ENCODE results near the gene ARHGAP31. TPM values are rescaled to one million over a fixed set of nuclear protein-coding genes. Genes with fewer than 3 reads are reported as not detected.
A peak's percentile ranks its signal among the peaks of the same experiment; 100 is the strongest.
"Not testable (repeated sequence)": the region's sequence is repeated elsewhere in the genome, so short reads cannot be mapped to it uniquely, and the experiment has no call there.

ARHGAP31 gene, protein sequence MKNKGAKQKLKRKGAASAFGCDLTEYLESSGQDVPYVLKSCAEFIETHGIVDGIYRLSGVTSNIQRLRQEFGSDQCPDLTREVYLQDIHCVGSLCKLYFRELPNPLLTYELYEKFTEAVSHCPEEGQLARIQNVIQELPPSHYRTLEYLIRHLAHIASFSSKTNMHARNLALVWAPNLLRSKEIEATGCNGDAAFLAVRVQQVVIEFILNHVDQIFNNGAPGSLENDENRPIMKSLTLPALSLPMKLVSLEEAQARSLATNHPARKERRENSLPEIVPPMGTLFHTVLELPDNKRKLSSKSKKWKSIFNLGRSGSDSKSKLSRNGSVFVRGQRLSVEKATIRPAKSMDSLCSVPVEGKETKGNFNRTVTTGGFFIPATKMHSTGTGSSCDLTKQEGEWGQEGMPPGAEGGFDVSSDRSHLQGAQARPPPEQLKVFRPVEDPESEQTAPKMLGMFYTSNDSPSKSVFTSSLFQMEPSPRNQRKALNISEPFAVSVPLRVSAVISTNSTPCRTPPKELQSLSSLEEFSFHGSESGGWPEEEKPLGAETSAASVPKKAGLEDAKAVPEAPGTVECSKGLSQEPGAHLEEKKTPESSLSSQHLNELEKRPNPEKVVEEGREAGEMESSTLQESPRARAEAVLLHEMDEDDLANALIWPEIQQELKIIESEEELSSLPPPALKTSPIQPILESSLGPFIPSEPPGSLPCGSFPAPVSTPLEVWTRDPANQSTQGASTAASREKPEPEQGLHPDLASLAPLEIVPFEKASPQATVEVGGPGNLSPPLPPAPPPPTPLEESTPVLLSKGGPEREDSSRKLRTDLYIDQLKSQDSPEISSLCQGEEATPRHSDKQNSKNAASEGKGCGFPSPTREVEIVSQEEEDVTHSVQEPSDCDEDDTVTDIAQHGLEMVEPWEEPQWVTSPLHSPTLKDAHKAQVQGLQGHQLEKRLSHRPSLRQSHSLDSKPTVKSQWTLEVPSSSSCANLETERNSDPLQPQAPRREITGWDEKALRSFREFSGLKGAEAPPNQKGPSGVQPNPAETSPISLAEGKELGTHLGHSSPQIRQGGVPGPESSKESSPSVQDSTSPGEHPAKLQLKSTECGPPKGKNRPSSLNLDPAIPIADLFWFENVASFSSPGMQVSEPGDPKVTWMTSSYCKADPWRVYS (N-terminal part only)
- polyA plus RNA-seq (2013, experiment 1 of 2; ENCODE audit: insufficient read length) = 25.6 TPM
- 26.7 TPM for polyA plus RNA-seq (2013, experiment 2 of 2; ENCODE audit: insufficient read length)

DNA sequence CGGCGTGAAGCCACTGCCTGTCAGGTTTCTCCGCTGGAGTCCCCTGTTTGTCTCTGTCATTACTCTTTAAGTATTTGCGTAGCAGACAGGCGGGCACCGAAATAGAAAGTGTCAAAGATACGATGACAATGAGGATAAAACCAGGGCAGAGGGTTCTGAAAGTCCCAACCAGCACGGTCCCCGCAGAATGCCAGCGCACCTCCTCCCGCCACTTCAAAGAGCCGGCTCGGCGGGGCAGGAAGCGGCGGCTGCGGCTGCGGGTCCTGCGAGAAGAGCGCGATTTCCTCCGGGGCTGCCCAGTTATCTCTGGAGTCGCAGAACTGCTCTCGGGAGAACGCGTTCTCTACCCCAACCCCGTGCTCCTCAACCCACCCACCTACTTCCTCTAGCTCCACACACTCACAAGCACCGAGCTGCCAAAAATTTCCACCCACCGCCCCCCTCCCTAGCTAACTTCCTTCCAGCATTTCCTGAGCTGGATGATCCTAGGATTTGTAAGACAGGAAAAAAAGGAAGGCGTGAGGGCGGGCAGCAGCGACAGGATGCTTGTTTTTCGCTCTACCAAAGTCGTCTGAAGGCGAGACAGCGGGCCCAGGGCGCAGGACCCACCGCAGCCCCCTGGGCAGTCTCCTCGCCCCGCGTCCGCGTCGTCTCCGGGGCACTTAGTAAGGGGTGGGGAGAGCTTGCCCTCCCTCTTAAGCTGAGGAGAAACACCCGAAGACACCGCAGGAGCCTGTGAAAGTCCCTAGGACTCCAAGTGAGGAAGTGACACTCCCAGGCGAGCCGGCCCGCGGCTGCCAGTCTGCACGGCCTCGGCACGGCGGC lies at the start of gene ARHGAP31:
Gene ARHGAP31, plus strand, starts transcription at position 513 of the 825 bp plus-strand sequence. CDS start 522 bp downstream, outside the sequence.
- peak; percentile 83 for DNase-seq

GRCh38 chr3:119245778-119246177 lies 48.4 kb upstream of the ARHGAP31 start:
- no peak for DNase-seq

DNA sequence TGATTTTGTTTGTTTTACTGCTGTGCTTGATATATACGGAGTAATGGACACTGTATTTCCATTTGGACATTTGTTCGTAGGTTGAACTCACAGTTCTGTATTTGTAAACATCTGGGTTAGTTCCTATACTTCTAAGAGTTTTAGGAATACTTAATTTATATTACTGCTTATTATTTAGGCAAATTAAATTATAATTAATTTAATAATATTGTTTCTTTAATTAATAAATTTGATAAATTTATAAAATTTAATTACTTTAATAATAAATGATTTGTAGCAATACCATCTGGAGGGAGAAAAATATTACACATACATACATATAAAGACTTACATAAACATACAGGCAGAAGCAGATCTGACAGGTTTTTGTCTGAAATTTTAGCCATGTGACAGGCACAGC lies 39.0 kb upstream of the ARHGAP31 start:
- no peak for DNase-seq

- no peak for DNase-seq
These were observed 37.1 kb upstream of the ARHGAP31 start for GRCh38 chr3:119257111-119257510.

DNA sequence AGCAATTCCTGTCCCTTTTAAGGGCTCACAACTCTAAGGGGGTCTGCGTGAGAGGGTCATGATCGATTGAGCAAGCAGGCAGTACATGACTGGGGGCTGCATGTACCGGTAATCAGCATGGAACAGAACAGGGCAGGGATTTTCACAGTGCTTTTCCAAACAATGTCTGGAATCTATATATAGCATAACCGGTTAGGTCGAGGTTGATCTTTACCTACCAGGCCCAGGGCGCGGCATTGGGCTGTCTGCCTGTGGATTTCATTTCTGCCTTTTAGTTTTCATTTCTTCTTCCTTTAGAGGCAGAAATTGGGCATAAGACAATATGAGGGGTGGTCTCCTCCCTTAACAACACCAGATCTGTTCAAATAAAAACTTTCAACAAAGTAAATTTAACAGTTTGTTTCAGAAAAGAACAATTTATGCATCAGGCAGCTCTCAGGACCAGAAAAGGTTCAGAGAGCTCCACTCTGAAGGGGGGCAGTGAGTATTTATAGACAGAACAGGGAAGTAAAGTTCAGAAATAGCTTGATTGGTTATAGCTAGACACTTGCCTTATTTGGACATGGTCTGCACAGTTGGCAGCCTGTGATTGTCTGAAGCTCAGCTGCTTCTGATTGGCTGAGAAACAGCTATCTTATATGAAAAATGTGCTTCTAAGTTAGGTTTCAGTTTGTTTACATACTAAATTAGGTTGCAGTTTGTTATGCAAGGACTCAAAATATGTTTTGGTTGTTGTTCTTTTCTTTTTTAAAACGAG lies 36.4 kb upstream of the ARHGAP31 start:
- peak; percentile 52 for DNase-seq

DNA sequence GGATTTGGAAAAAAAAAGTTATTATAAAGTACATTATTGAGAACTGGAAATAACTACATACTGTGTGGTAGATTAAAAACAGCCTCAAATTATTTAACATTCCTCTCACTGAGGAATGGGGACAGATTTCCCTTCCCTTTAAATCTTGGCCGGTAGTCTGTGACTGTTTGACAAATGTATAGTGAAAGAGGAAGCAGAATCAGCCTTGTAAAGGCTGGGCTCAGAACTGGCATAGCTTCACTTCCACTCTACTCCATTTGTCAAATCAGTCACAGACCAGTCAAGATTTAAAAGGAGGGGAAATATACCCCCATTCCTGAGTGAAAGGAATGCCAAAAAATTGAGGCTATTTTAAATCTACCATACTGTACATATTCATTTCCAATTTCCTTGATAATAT lies 35.3 kb upstream of the ARHGAP31 start:
- no peak for DNase-seq

DNA sequence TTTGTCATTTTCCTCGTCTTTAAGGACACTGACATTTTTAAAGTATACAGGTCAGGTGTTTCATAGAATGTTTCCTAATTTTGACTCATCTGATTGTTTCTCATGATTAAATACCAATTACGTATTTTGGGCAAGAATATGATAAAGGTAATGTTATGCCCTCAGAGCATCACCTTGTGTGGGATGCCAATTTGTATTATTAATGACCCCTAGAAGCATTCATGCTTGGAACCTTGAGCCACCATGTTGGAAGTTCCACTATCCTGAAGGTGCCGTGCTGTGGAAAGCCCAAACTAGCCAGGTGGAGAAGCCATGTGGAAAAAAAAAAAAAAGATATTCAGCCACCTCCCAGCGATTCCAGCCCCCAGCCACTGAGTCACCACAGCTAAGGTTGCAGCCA lies 34.4 kb upstream of the ARHGAP31 start:
- DNase-seq = no peak

DNA sequence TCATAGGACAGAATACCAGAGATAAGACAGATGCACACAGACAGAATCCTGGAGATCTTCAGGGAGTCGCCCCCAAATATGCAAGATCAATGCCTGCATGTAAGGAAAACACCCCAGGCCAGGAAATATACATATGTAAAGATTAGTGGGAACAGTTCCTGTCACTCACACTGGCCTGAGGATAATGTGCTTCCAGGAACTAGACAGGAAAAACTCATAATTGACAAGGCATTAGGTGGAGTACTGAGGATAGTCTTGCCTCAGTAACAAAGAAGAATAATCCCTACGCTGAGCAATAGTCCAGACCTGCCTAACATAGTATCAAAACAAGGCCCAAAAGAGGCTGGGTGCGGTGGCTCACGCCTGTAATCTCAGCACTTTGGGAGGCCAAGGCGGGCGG lies 33.1 kb upstream of the ARHGAP31 start:
- DNase-seq = no peak

DNA sequence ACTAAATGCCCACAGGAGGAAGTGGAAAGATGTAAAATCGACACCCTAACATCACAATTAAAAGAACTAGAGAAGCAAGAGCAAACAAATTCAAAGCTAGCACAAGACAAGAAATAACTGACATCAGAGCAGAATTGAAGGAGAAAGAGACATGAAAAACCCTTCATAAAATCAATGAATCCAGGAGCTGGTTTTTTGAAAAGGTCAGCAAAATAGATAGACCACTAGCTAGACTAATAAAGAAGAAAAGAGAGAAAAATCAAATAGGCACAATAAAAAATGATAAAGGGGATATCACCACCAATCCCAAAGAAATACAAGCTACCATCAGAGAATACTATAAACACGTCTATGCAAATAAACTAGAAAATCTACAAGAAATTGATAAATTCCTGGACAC lies 24.0 kb upstream of the ARHGAP31 start:
- not testable (repeated sequence) for DNase-seq

- DNase-seq = no peak
These were observed 17.5 kb upstream of the ARHGAP31 start for GRCh38 chr3:119276680-119277079.

DNA sequence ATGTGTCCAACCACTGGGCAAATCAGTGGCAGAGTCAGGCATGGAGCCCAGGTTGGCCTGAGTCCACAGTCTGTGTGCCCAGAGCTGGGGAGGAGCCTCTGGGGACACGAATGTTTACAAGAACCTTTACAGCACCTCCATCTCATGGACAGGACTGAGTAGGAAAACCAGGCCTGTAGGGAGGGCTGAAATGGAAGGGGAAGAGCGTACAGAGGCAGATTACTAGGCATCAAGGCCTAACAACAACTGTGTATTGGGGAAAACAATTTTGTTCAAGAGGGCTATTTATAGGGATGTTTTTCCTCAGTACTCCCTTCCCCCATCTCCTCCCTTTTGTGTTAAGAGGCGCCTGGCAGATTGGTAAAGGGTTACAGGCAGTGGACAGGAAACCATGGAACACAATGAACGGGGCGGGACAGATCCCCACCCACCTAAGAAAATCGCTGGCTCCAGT lies 15.1 kb upstream of the ARHGAP31 start:
- DNase-seq = no peak

DNA sequence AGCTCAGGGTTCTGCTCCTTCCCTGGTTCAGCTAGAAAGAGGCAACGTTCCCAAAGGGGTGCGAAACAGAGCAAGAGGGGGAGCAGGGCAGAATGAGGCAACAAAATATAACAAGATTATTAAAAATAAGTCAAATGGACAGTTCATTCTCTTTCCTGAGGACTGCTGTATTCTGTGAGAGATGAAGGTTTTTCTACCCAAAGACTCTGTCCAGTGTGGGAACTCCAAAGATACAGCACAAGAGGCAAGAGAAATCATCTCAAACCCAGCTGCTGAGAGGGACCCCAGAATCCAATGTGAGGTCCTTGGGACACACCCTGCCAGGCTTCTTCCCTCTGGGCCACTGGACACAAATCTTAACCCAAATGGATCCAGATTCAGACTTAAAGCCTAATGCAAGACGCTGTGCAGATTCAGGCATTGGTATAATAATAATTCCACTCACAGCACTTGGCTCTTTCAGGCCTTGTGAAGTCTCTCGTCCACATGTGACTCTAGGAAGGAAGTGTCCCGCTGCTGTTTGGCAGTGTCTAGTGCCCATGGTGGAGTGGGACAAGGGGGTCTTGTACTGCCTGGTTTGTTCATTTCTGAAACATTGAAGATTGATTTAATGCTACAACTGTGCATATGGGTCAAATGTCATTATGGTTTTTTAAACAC lies 14.5 kb upstream of the ARHGAP31 start:
- DNase-seq = no peak

DNA sequence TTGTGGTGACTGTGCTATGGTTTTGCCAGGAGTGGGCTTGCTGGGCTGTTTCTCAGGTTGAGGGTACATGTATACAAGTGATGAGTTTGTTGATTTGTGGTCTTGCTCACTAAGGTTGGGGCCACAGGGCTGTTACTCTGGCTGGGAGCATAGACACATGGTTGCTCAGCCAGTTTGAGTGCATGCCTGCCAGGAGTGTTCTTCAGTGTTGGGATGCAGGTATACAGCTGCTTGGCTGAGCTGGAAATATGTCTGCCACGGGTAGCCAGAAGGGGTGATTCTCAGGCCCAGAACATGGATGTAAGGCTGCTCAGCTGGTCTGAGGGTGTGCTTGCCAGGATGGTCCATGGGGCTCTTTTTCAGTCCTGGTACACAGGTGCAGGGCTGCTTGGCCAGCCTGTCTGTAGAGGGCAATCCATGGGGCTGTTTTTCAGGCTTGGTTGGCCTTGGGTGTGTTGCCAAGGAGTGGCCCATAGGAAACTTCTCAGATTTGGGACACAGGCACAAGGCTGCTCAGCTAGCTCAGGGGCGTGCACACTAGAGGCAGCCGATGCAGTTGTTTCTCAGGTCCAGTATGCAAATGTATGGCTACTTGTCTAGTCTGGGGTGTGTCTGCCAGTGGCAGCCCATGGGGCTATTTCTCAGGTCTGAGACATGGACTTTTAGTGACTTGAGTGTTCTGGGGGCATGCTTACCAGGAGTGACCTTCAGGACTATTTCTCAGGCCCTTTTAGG lies 5.3 kb upstream of the ARHGAP31 start:
- DNase-seq = no peak

DNA sequence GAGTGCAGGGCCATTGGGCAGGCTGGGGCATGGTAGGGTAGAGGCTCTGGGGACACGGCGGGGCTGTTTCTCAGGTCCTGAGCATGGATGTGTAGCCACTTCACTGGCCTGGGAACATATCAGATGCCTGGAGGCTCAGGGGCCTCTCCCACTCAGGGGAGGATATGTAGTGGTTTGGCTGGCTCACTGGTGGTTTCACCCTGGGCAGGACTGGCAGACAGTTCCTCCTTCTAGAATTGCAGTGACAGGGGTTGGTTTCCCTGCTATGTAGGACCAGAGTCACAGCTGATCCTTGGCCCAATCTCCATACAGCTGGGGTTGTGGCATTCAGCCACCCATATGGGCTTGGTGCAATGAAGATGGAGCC lies 4.8 kb upstream of the ARHGAP31 start:
- DNase-seq = no peak

DNA sequence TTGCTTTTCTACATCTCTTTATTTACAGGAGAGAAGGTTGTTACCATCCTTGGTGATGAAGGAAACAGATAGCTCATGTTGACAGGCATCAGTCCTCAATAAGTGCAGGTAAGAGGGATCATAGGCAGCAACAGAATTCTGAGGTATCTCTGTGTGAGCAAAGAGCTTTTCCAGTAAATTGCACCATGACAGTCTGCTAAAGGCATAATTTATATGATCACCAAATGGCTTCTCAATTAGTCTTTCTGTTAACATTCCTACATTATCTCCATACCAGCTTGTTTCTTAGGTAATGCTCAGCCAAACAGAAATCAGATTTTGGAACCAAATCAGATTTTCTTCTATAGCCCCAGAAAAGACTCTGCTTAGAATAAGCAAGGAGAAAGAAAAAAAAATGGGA lies 3.6 kb upstream of the ARHGAP31 start:
- DNase-seq = no peak

DNA sequence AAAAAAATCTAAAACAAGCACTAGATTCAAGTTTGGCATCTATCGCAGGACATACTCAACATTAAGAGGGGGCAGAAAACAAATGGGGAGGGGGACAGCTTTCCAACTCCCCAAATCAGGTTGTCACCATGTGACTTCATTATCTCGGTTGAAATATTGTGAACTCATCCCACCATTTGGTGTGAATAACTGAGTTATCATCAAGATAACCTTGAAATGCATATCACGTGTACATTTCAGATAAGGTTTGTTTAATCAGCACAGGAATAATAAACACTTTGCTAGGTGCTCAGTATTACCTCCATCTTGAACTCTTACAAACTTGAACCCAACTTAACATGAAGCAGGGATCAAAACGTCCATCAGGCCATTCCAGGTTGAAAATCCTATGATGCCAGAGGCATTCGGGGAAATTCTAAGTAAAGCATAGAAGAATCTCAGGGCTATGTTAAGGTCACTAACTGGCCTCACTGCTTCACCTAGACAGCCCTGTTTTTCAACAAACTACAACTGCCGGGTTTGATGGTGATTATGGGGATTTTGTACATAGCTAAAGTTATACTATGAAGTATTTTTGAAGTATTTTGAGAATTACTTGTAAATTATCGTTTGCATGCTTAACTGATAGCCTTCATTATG lies 3.0 kb upstream of the ARHGAP31 start:
- DNase-seq = no peak

DNA sequence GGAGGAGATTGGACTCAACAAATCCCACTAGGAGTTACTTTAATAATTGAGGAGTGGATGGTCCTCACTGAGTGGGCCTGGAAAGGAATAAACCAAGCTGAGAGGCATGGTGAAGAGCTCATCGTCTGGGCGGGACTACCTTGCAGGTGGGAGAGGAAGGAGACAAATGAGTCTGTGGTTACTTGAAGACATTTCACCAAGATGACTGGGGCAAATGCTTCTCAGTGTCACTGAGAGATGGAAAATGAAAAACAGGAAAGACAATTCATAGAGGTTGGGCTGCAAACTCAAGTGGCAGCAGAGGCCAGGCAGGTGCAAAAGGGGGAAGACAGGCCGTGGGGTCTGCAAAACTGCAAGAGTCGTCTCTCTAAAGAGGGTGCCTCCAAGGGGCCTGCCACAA lies 1.5 kb upstream of the ARHGAP31 start:
- no peak for DNase-seq

GRCh38 chr3:119293105-119293870 lies 895 bp upstream of the ARHGAP31 start:
- DNase-seq = no peak

Data from fibroblast of skin of back (primary cell).